HG03439 (cell line): ENCODE results near the gene SNRPA1.

ENCODE experiments used
- ATAC-seq: cut with Tn5 transposase; IDR thresholded peaks from one replicate; pipeline ENCODE4 v1.9.1; 2021; ENCODE audit warnings: mild to moderate bottlenecking, moderate library complexity; ENCODE audit not compliant: unreplicated experiment

The SNRPA1 gene

GRCh38 chr15:101320501-101321052, 25.5 kb upstream of the SNRPA1 start:
- ATAC-seq, result no peak

DNA sequence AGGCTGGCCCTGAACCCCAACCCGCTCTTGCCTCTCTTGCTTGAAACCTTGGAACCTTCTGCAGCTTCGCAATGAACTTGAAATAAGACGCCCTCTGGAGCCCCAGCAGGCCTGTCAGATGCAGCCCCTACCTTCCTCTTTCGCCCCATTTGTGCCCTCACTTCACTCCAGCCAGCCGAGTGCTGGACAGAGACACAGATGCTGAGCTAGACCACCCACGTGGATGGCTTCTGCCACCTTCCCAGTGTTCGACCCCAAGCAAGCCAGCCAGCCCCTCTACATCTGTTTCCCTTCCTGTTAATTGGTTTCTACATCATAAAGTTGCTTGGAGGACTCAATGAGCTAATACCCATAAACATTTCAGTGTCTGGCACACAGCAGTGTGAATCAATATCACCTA, 23.8 kb upstream of the SNRPA1 start:
- ATAC-seq, result no peak

DNA sequence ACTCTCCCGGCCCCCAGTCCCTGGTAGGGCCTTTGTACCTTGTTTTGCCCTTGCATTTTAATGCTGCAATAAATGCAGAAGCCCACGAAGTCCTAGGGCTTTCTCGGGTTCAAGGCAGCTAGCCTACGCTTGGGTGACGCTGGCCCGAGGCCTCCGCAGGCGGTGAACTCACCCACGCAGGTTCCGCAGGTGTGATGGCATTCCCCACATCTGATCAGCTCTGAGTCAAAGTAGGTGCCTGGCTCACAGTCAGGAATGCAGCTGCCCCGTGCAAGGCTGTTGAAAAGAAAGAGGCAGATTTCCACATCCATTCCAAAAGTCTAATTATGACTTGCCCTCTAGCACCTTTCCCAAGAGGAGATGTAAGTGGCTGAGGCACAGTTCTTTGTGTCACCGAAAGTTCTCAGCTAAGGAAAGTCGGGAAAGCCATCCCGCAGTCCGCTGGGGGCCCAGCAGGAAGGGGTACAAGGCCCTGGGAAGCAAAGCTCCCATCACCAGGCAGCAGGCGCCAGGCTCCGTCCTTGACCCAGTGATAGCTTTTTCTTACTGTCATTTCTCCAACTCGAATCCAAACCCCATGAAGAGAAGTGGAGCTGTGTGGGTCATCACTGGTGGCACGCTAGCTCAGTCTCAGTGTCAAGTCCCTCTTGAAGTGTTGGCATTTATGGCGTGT, 23.2 kb upstream of the SNRPA1 start:
- ATAC-seq, result no peak

DNA sequence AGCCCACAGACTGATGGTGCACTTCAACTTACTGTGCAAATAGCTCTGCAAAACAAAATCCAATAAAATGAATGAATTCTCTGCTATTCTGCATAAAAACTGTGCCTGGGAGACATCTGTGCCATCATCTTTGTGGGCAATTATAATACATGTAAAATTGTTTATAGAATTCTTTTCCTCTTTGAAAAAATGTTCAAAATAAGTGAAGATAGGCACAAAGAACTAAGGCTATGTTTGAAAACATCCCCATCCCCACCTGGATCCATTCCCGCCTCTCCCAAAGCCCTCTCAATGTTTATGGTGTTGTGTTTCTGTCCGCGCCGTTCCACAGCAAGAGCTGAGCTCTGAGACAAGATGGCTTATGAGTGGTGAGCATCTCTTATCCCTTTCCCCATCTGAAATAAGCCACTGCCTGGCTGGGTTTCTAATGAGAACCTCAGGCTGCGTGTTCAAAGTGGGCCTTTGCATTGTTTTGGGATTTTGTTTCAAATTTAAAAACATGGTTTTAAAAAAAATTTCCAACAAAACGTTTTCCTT, 22.4 kb upstream of the SNRPA1 start:
- no peak for ATAC-seq

- no peak for ATAC-seq
These were observed 21.5 kb upstream of the SNRPA1 start for GRCh38 chr15:101316529-101316928.

DNA sequence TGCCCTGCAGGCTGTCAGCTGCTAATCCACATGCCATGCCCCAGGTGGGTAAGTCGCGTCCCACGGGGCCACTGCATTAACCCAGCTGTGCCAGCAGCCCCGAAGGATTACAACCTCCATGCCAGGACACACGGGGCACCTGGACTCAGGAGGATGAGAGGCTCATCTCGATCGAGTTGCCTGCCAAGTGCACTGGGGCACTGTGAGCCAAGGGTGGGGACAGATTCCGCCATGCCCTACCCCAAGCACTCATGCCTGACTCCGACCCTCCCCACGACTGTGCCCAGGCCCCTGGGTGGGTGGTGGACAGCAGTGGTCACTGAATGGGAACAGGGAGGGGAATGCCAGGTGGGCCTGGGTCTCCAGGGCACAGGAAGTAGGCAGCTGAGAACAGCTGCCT, 20.7 kb upstream of the SNRPA1 start:
- no peak for ATAC-seq

- ATAC-seq, result no peak
These were observed 19.5 kb upstream of the SNRPA1 start for GRCh38 chr15:101314336-101315125.

GRCh38 chr15:101313041-101313761, 18.2 kb upstream of the SNRPA1 start:
- ATAC-seq, result no peak

DNA sequence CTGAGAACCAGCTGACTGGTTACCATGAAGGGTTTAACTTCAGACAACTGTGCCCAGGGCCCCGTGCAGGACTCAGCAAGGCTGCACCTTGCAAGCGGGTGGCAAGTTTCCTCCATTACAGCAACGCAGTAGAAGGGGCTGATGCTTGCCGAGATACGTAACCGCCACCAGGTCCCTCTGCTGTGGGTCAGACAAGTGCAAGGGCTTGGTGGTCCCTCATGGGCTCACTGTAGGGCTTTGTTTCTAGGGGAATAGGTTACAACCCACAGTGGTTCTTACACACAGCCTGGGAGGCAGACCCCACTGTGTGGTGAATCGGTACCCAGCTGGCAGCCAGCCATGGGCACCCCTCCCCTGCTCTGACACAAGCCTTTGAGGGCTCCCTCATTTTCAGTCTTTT, 15.5 kb upstream of the SNRPA1 start:
- ATAC-seq, result no peak

GRCh38 chr15:101310161-101310480, 15.1 kb upstream of the SNRPA1 start:
- no peak for ATAC-seq

- ATAC-seq, result no peak
These were observed 14.6 kb upstream of the SNRPA1 start for GRCh38 chr15:101309436-101310160.

DNA sequence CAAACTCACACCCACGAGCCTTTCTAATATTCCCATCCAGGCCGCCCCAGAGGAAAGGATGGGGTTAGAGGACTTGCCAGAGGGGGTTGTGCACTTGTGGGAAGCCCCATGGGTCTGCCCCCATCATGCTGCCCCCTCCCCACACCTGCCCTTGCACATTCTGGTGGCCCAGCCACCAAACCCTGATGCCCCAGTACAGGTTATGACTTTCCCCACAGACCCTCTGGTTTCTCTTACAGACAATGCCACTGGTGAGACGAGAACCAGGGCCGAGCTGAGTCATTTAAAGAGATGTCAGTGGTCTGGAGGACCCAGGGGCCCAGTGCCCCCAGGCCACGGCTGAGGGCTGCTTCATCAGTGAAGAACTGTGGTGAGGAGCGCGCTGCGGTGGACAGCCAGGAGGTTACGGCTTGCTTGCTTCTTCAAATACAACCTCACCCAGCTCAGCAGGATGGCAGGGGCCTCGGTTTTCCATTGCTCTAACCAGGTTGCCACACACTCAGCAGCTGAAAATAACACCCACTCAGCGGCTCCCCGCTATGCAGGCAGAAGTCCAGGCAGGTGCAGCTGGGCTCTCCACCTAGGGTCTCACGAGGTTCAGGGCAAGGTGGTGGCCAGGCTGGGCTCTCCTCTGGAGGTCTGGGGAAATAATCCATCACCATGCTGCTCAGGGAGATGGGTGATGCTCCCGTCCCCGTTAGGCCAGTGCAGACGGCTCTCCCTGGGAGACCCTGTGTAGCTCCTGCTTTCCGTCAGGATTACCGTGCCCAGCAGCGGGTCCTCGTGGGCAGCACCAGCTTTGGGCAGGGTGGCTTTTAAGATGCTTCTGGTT, 13.8 kb upstream of the SNRPA1 start:
- no peak for ATAC-seq

GRCh38 chr15:101307897-101308603, 13.0 kb upstream of the SNRPA1 start:
- ATAC-seq, result no peak

DNA sequence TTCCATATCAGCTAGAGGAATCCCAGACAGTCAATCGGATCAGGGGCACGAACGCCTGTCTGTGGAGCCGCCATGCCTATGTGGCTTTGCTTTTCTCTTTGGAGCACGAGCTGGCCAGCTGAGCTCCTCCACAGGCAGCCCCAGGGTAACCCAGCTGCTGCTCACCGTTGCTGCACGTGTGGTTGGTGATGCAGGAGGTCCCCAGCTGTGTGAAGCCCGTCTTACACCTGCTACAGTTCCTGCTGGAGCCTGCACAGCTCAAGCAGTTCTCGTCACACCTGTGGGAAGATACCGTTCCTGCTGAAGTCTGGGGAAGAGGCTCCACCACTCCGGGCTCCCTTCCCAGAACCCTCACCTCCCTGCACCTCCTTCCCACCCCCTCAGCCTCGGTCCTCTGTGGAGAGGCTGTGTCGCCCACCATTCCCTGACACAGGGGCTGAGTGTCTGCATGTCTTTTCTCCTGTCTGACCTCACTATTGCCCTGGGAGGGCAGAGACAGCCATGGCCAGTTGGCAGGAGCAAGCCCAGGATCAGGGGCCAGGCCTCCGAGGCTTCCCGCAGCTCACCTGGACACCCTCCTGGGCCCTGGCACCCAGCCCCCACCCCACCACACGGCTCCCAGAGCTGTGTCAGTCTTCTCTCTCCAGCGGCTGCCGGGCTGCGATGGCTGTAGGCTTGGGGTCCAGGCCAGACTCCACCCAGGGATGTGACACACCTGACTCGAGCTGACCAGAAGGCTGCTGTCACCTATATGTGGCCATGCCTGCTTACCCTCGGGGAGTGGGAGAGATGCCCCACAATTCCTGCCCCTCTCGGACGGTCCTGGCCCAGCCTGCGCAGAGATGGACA, 12.2 kb upstream of the SNRPA1 start:
- ATAC-seq, result no peak

DNA sequence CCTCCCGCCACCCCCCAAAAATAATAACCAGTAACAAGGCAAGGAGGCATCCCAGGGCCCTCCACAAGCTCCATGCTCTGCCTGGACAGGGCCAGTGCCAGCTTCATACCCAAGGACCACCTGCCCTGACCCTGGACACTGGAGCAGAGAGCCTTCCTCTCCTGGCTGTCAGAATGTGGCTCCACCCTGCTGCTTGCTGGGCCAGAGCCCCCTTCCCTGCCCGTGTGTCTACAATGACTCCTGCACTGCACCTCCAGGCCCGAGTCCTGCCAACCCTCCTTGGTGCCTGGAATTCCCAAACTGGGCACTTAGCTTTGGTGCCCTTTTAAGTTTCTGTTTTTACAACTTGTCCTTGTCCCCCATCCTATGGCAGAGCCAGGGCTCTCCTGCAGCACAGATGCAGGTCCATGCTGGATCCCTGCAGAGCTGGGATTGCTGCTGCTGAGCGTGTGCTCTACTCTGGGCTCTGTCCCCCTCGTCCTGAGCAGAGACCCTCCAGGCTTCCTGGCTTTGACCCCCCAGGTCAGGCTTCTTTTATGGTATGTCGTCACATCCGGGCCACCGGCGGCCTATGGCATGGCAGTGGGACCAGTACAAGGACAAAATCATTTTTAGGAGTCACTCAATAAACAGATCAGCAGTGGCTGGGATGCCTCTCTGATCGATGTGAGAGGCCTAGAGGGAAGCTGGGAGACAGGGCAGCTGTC, 11.4 kb upstream of the SNRPA1 start:
- no peak for ATAC-seq

DNA sequence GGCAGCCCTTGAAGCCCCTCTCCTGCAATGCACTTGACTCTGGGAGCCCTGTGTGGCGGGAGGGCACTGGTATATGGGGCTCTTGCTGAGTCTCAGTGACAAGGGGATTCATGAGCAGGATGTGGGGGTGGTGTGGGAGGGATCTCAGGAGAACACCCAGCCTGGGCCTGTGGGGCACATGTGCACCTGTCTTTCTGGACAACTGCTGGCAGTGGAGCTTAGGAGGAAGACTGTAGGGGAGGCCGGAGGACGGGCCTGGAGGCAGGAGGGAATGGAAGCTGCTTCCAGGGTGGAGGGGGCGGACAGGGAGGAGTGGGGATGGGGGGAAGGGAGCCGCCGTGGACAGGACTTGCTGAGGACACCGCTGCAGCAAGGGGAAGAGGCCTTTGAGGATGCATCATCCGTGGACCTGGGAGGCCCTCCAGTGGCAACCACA, 10.8 kb upstream of the SNRPA1 start:
- no peak for ATAC-seq

GRCh38 chr15:101303408-101303807, 8.4 kb upstream of the SNRPA1 start:
- no peak for ATAC-seq
